SK-N-SH treated with all-trans-retinoic acid at 6 μM for 48 hours (cell line): ENCODE data around the gene APOB.

Experiments used
- BACH2 ChIP-seq: fragments of 250-450 bp; sonication (Bioruptor Pico); IDR thresholded peaks from 2 replicates; pipeline ENCODE4 v1.9.0; 2021; ENCODE audit warnings: mild to moderate bottlenecking, borderline replicate concordance
- CSRNP3 ChIP-seq: fragments of 250-450 bp; sonication (Bioruptor Pico); IDR thresholded peaks from 2 replicates; pipeline ENCODE4 v1.5.1; 2021; ENCODE audit warnings: mild to moderate bottlenecking, moderate library complexity
- ESRRG ChIP-seq: fragments of 250-450 bp; sonication (Bioruptor Pico); IDR thresholded peaks from 2 replicates; pipeline ENCODE4 v1.6.1; 2021; ENCODE audit warnings: mild to moderate bottlenecking
- GLIS3 ChIP-seq: fragments of 250-450 bp; sonication (Bioruptor Pico); IDR thresholded peaks from 2 replicates; pipeline ENCODE4 v1.5.0; 2020; ENCODE audit warnings: mild to moderate bottlenecking, moderate library complexity
- ISL1 ChIP-seq: fragments of 250-450 bp; sonication (Bioruptor Pico); IDR thresholded peaks from 2 replicates; pipeline ENCODE4 v2.1.2; 2022; ENCODE audit warnings: mild to moderate bottlenecking, moderate library complexity
- PATZ1 ChIP-seq: fragments of 250-450 bp; sonication (Bioruptor Pico); IDR thresholded peaks from 2 replicates; pipeline ENCODE4 v1.8.0; 2020; ENCODE audit warnings: mild to moderate bottlenecking, moderate library complexity, borderline replicate concordance
- RARB ChIP-seq: fragments of 250-450 bp; sonication (Bioruptor Pico); IDR thresholded peaks from 2 replicates; pipeline ENCODE4 v1.8.0; 2021; ENCODE audit warnings: mild to moderate bottlenecking, moderate library complexity
- TSHZ2 ChIP-seq: fragments of 250-450 bp; sonication (Bioruptor Pico); IDR thresholded peaks from 2 replicates; pipeline ENCODE4 v1.5.0; 2020; ENCODE audit warnings: mild to moderate bottlenecking, moderate library complexity
- ZC3H10 ChIP-seq: fragments of 250-450 bp; sonication (Bioruptor Pico); IDR thresholded peaks from 2 replicates; pipeline ENCODE4 v1.5.1; 2021; ENCODE audit warnings: mild to moderate bottlenecking, moderate library complexity
- ZFP3 ChIP-seq: fragments of 250-450 bp; sonication (Bioruptor Pico); IDR thresholded peaks from 2 replicates; pipeline ENCODE4 v1.5.0; 2020; ENCODE audit warnings: mild to moderate bottlenecking, moderate library complexity
- ZFP30 ChIP-seq: fragments of 450-650 bp; formaldehyde crosslinking; IDR thresholded peaks from 2 replicates; pipeline ENCODE4 v1.5.0; 2022; ENCODE audit warnings: mild to moderate bottlenecking, moderate library complexity
- ZNF565 ChIP-seq: fragments of 450-650 bp; formaldehyde crosslinking; conservative IDR thresholded peaks from 2 replicates; pipeline ENCODE4 v1.5.0; 2020; ENCODE audit warnings: low read depth, mild to moderate bottlenecking, moderate library complexity

- TF ChIP-seq ESRRG (CRISPR knock-in tag) (no peak), ZNF565 (CRISPR knock-in tag) (no peak), BACH2 (CRISPR knock-in tag) (no peak), CSRNP3 (CRISPR knock-in tag) (no peak), TSHZ2 (no peak), ZFP30 (no peak), PATZ1 (CRISPR knock-in tag) (no peak), RARB (no peak), ZC3H10 (CRISPR knock-in tag) (no peak), ISL1 (CRISPR knock-in tag) (no peak), ZFP3 (CRISPR knock-in tag) (no peak), GLIS3 (no peak)
Measured at GRCh38 chr2:21002814-21003192, 41.1 kb downstream of the APOB start.
